Measurements from ENCODE around the gene PLXNB2.
"Not testable (repeated sequence)": the region's sequence is repeated elsewhere in the genome, so short reads cannot be mapped to it uniquely, and the experiment has no call there.

The PLXNB2 gene

GRCh38 chr22:50325444-50326224, 18.2 kb upstream of the PLXNB2 start:
- TF ChIP-seq CTCF (IDR thresholded peaks at IDR 0.05; ENCODE audit: insufficient read depth, low read depth, low read length, missing control alignments) = no peak
- H3K4me3 ChIP-seq (ENCODE audit: low read length) = peak overlapping the region; percentile 54
- no peak for DNase-seq (ENCODE audit: low read depth)

GRCh38 chr22:50323900-50324299, 16.5 kb upstream of the PLXNB2 start:
- DNase-seq (ENCODE audit: low read depth) = no peak
- no peak for TF ChIP-seq CTCF (IDR thresholded peaks at IDR 0.05; ENCODE audit: insufficient read depth, low read depth, low read length, missing control alignments)
- H3K4me3 ChIP-seq (ENCODE audit: low read length) = no peak overlapping the region

- DNase-seq (ENCODE audit: low read depth); H3K4me3 ChIP-seq (ENCODE audit: low read length): not testable (repeated sequence)
Observed at GRCh38 chr22:50322382-50323104, 15.1 kb upstream of the PLXNB2 start.

- no peak for DNase-seq (ENCODE audit: low read depth)
- TF ChIP-seq CTCF (IDR thresholded peaks at IDR 0.05; ENCODE audit: insufficient read depth, low read depth, low read length, missing control alignments) = no peak
- H3K4me3 ChIP-seq (ENCODE audit: low read length) = no peak overlapping the region
Observed at GRCh38 chr22:50320671-50321325, 13.4 kb upstream of the PLXNB2 start.

GRCh38 chr22:50320116-50320515, 12.7 kb upstream of the PLXNB2 start:
- DNase-seq (ENCODE audit: low read depth) = no peak
- no peak for TF ChIP-seq CTCF (IDR thresholded peaks at IDR 0.05; ENCODE audit: insufficient read depth, low read depth, low read length, missing control alignments)
- H3K4me3 ChIP-seq (ENCODE audit: low read length) = no peak overlapping the region

GRCh38 chr22:50319503-50319951, 12.1 kb upstream of the PLXNB2 start:
- no peak for TF ChIP-seq CTCF (IDR thresholded peaks at IDR 0.05; ENCODE audit: insufficient read depth, low read depth, low read length, missing control alignments)
- no peak overlapping the region for H3K4me3 ChIP-seq (ENCODE audit: low read length)
- no peak for DNase-seq (ENCODE audit: low read depth)

- H3K4me3 ChIP-seq (ENCODE audit: low read length) = no peak overlapping the region
- DNase-seq (ENCODE audit: low read depth) = no peak
- no peak for TF ChIP-seq CTCF (IDR thresholded peaks at IDR 0.05; ENCODE audit: insufficient read depth, low read depth, low read length, missing control alignments)
Observed at GRCh38 chr22:50318698-50319411, 11.4 kb upstream of the PLXNB2 start.
